ENCODE data around the gene MUC13. TPM values are rescaled to one million over a fixed set of nuclear protein-coding genes. Genes with fewer than 3 reads are reported as not detected.

MUC13 gene
- polyA plus RNA-seq, 1 donor from 2014 or later = not detected

- H3F3A ChIP-seq (ENCODE audit: insufficient read depth, low read length, poor library complexity, severe bottlenecking) = no peaks in the 10 kb centered on the region
- TF ChIP-seq, protein P1, sequence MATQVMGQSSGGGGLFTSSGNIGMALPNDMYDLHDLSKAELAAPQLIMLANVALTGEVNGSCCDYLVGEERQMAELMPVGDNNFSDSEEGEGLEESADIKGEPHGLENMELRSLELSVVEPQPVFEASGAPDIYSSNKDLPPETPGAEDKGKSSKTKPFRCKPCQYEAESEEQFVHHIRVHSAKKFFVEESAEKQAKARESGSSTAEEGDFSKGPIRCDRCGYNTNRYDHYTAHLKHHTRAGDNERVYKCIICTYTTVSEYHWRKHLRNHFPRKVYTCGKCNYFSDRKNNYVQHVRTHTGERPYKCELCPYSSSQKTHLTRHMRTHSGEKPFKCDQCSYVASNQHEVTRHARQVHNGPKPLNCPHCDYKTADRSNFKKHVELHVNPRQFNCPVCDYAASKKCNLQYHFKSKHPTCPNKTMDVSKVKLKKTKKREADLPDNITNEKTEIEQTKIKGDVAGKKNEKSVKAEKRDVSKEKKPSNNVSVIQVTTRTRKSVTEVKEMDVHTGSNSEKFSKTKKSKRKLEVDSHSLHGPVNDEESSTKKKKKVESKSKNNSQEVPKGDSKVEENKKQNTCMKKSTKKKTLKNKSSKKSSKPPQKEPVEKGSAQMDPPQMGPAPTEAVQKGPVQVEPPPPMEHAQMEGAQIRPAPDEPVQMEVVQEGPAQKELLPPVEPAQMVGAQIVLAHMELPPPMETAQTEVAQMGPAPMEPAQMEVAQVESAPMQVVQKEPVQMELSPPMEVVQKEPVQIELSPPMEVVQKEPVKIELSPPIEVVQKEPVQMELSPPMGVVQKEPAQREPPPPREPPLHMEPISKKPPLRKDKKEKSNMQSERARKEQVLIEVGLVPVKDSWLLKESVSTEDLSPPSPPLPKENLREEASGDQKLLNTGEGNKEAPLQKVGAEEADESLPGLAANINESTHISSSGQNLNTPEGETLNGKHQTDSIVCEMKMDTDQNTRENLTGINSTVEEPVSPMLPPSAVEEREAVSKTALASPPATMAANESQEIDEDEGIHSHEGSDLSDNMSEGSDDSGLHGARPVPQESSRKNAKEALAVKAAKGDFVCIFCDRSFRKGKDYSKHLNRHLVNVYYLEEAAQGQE (IDR thresholded peaks at IDR 0.05; ENCODE audit: borderline replicate concordance) = no peak
- TF ChIP-seq TAF1 (IDR thresholded peaks at IDR 0.05; ENCODE audit: low read depth) (no peak), EZH2 (IDR thresholded peaks at IDR 0.05; ENCODE audit: borderline replicate concordance, insufficient read depth, low read length, poor library complexity, severe bottlenecking) (no peak), POLR2AphosphoS5 (IDR thresholded peaks at IDR 0.05) (no peak), SMC3 (conservative IDR thresholded peaks at IDR 0.05; ENCODE audit: poor library complexity) (no peak), RAD21 (conservative IDR thresholded peaks at IDR 0.05) (no peak)
- TF ChIP-seq, protein P2, sequence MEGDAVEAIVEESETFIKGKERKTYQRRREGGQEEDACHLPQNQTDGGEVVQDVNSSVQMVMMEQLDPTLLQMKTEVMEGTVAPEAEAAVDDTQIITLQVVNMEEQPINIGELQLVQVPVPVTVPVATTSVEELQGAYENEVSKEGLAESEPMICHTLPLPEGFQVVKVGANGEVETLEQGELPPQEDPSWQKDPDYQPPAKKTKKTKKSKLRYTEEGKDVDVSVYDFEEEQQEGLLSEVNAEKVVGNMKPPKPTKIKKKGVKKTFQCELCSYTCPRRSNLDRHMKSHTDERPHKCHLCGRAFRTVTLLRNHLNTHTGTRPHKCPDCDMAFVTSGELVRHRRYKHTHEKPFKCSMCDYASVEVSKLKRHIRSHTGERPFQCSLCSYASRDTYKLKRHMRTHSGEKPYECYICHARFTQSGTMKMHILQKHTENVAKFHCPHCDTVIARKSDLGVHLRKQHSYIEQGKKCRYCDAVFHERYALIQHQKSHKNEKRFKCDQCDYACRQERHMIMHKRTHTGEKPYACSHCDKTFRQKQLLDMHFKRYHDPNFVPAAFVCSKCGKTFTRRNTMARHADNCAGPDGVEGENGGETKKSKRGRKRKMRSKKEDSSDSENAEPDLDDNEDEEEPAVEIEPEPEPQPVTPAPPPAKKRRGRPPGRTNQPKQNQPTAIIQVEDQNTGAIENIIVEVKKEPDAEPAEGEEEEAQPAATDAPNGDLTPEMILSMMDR (IDR thresholded peaks at IDR 0.05; ENCODE audit: poor library complexity, severe bottlenecking) = no peak
- H3K79me2 ChIP-seq (replicated peaks; ENCODE audit: insufficient read depth, low read length) = no peaks in the 10 kb centered on the region
- H3K27me3 ChIP-seq (ENCODE audit: insufficient read depth, low read depth, low read length) = no peaks in the 10 kb centered on the region
- no peak overlapping the region for H2AFZ ChIP-seq (ENCODE audit: low read depth, low read length)
- H3K27ac ChIP-seq (ENCODE audit: low read length) = no peak overlapping the region
- H3K9me2 ChIP-seq (ENCODE audit: insufficient read depth, low read length) = no peaks in the 10 kb centered on the region
- no peaks in the 10 kb centered on the region for H3K36me3 ChIP-seq (ENCODE audit: insufficient read depth, low read length)
- H3K4me3 ChIP-seq (ENCODE audit: low read length) = no peak overlapping the region
- H4K20me1 ChIP-seq (ENCODE audit: insufficient read depth) = no peaks in the 10 kb centered on the region
- H3K9ac ChIP-seq (ENCODE audit: low read length) = no peak overlapping the region
- H3K9me3 ChIP-seq (ENCODE audit: low read length) = no peaks in the 10 kb centered on the region
- H3K4me2 ChIP-seq (ENCODE audit: low read length) = no peak overlapping the region
These were observed 67.0 kb downstream of the MUC13 start for GRCh38 chr3:124867511-124867910.

DNA sequence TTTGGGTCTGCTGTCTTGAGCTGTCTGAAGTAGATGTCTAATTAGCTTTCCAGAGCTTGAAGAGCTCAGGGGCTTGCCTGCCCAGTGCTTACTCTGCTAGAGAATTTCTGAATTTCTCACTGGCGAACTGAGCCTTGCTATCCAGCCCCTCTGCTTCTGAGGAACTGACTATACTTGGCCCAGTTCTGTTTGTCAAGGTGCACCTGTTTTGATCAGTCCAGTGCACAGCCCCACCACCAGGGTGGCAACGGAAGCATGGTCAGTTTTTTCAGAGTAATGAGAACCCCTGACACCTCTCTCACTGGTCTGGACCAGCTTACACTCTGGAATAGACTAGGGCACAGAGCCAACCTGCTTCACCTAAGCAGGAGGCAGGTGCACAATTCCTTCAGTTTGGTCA is 72.5 kb downstream of the MUC13 start:
- Histone ChIP-seq H3K79me2 (replicated peaks; ENCODE audit: insufficient read depth, low read length) (no peaks in the 10 kb centered on the region), H2AFZ (ENCODE audit: low read depth, low read length) (no peak overlapping the region), H3K27me3 (ENCODE audit: insufficient read depth, low read depth, low read length) (no peaks in the 10 kb centered on the region), H4K20me1 (ENCODE audit: insufficient read depth) (no peaks in the 10 kb centered on the region), H3K27ac (ENCODE audit: low read length) (no peak overlapping the region), H3K9me2 (ENCODE audit: insufficient read depth, low read length) (no peaks in the 10 kb centered on the region), H3K9me3 (ENCODE audit: low read length) (no peaks in the 10 kb centered on the region), H3F3A (ENCODE audit: insufficient read depth, low read length, poor library complexity, severe bottlenecking) (no peaks in the 10 kb centered on the region), H3K9ac (ENCODE audit: low read length) (no peak overlapping the region), H3K4me2 (ENCODE audit: low read length) (no peak overlapping the region), H3K36me3 (ENCODE audit: insufficient read depth, low read length) (no peaks in the 10 kb centered on the region), H3K4me3 (ENCODE audit: low read length) (no peak overlapping the region)
- TF ChIP-seq TAF1 (IDR thresholded peaks at IDR 0.05; ENCODE audit: low read depth) (no peak), POLR2AphosphoS5 (IDR thresholded peaks at IDR 0.05) (no peak), SMC3 (conservative IDR thresholded peaks at IDR 0.05; ENCODE audit: poor library complexity) (no peak), RAD21 (conservative IDR thresholded peaks at IDR 0.05) (no peak), MXI1 (conservative IDR thresholded peaks at IDR 0.05; ENCODE audit: poor library complexity, severe bottlenecking) (no peak), EP300 (conservative IDR thresholded peaks at IDR 0.05; ENCODE audit: poor library complexity, severe bottlenecking) (no peak), EZH2 (IDR thresholded peaks at IDR 0.05; ENCODE audit: borderline replicate concordance, insufficient read depth, low read length, poor library complexity, severe bottlenecking) (no peak)
- TF ChIP-seq, protein P2 (IDR thresholded peaks at IDR 0.05; ENCODE audit: poor library complexity, severe bottlenecking) = no peak
- TF ChIP-seq, protein P1 (IDR thresholded peaks at IDR 0.05; ENCODE audit: borderline replicate concordance) = no peak

Data from neural cell (in vitro differentiated cells).